GM18873 (cell line): ENCODE data around the gene ASPHD1.
"Not testable (repeated sequence)": the region's sequence is repeated elsewhere in the genome, so short reads cannot be mapped to it uniquely, and the experiment has no call there.

Experiments used
- ATAC-seq: cut with Tn5 transposase; IDR thresholded peaks from one replicate; pipeline ENCODE4 v1.9.1; 2021; ENCODE audit warnings: mild to moderate bottlenecking, moderate library complexity, moderate number of reproducible peaks; ENCODE audit not compliant: unreplicated experiment, low FRiP score

Gene ASPHD1

GRCh38 chr16:29927070-29927905 lies 27.0 kb downstream of the ASPHD1 start:
- no peak for ATAC-seq

GRCh38 chr16:29931750-29932149 lies 31.5 kb downstream of the ASPHD1 start:
- ATAC-seq, result not testable (repeated sequence)

- ATAC-seq, result no peak
Observed at GRCh38 chr16:29940656-29941055, 40.4 kb downstream of the ASPHD1 start.

GRCh38 chr16:29943846-29944799 lies 43.8 kb downstream of the ASPHD1 start:
- no peak for ATAC-seq

DNA sequence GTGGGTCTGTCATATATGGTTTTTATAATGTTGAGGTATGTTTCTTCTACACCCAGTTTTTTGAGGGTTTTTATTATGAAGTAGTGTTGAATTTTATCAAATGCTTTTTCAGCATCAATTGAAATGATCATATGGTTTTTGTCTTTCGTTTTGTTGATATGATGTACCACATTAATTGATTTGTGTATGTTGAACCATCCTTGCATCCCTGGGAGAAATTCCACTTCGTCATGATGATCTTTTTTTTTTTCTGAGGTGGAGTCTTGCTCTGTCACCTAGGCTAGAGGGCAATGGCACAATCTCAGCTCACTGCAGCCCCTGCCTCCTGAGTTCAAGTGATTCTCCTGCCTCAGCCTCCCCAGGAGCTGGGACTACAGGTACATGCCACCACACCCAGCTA lies 47.6 kb downstream of the ASPHD1 start:
- ATAC-seq, result no peak

GRCh38 chr16:29950806-29951461 lies 50.6 kb downstream of the ASPHD1 start:
- no peak for ATAC-seq

DNA sequence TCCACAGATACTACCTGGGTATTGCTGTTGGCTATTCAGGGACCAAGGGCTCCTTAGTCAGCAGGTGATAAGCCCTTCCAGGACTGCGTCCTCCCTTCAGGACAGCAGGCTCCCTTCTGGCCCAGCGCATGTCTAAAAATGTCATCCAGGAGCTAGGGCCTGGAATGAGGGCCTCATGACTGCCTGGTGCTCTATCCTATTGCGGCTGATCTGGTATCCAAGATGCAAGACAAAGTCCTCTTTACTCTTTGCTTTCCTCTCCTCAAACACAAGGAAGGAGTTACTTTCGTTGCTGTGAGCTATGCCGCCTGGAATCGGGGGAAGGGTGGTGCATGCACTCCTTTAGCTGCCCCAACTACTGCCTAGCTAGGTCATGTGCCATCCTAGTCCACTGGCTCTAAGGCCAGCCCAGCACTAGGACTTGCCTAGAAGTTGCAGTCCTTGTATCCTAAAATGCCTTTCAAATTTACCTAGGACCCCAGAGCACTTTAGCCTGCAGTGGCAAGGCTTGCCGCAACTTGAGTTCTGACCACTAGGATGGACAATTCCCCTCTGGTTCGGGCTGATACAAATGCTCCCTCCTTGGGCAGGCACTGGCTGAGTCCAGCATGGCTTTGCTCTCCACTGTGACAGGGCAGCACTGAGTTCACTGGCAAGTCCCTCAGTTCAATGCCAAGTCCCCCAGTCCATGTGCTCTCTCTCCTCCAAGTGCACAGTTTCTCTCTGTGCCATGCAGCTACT lies 51.5 kb downstream of the ASPHD1 start:
- ATAC-seq, result no peak
